ENCODE measurements around the gene PCBP3.

PCBP3 gene

GRCh38 chr21:45900034-45900868 lies 256.7 kb downstream of the PCBP3 start:
- no peak for DNase-seq (ENCODE audit: low read depth in 4 of 4, low spot score in 1 of 4)

GRCh38 chr21:45901061-45901690 lies 257.7 kb downstream of the PCBP3 start:
- DNase-seq (ENCODE audit: low read depth in 4 of 4, low spot score in 1 of 4), result no peak

GRCh38 chr21:45902292-45902995 lies 258.9 kb downstream of the PCBP3 start:
- no peak for DNase-seq (ENCODE audit: low read depth in 4 of 4, low spot score in 1 of 4)

GRCh38 chr21:45905196-45905595 lies 261.7 kb downstream of the PCBP3 start:
- no peak for DNase-seq (ENCODE audit: low read depth in 4 of 4, low spot score in 1 of 4)

- no peak for DNase-seq (ENCODE audit: low read depth in 4 of 4, low spot score in 1 of 4)
Observed at GRCh38 chr21:45906196-45906805, 262.8 kb downstream of the PCBP3 start.

- DNase-seq (ENCODE audit: low read depth in 4 of 4, low spot score in 1 of 4), result no peak
Observed at GRCh38 chr21:45906859-45907258, 263.3 kb downstream of the PCBP3 start.

GRCh38 chr21:45908536-45909237 lies 265.2 kb downstream of the PCBP3 start:
- no peak for DNase-seq (ENCODE audit: low read depth in 4 of 4, low spot score in 1 of 4)

GRCh38 chr21:45909238-45909988 lies 265.9 kb downstream of the PCBP3 start:
- no peak for DNase-seq (ENCODE audit: low read depth in 4 of 4, low spot score in 1 of 4)

- no peak for DNase-seq (ENCODE audit: low read depth in 4 of 4, low spot score in 1 of 4)
Observed at GRCh38 chr21:45910155-45910547, 266.6 kb downstream of the PCBP3 start.

- no peak for DNase-seq (ENCODE audit: low read depth in 4 of 4, low spot score in 1 of 4)
Observed at GRCh38 chr21:45910548-45911221, 267.2 kb downstream of the PCBP3 start.

GRCh38 chr21:45911806-45912325 lies 268.3 kb downstream of the PCBP3 start:
- no peak for DNase-seq (ENCODE audit: low read depth in 4 of 4, low spot score in 1 of 4)

GRCh38 chr21:45912611-45913417 lies 269.3 kb downstream of the PCBP3 start:
- no peak for DNase-seq (ENCODE audit: low read depth in 4 of 4, low spot score in 1 of 4)

- DNase-seq (ENCODE audit: low read depth in 4 of 4, low spot score in 1 of 4), result no peak
Observed at GRCh38 chr21:45913418-45913765, 269.9 kb downstream of the PCBP3 start.

- no peak for DNase-seq (ENCODE audit: low read depth in 4 of 4, low spot score in 1 of 4)
Observed at GRCh38 chr21:45913886-45914285, 270.4 kb downstream of the PCBP3 start.

- no peak for DNase-seq (ENCODE audit: low read depth in 4 of 4, low spot score in 1 of 4)
Observed at GRCh38 chr21:45914321-45914845, 270.9 kb downstream of the PCBP3 start.

GRCh38 chr21:45916011-45916840 lies 272.7 kb downstream of the PCBP3 start:
- no peak for DNase-seq (ENCODE audit: low read depth in 4 of 4, low spot score in 1 of 4)

GRCh38 chr21:45917241-45917640 lies 273.7 kb downstream of the PCBP3 start:
- DNase-seq (ENCODE audit: low read depth in 4 of 4, low spot score in 1 of 4), result no peak

- DNase-seq (ENCODE audit: low read depth in 4 of 4, low spot score in 1 of 4), result no peak
Observed at GRCh38 chr21:45918011-45918410, 274.5 kb downstream of the PCBP3 start.
